Stimulated activated CD8-positive, alpha-beta memory T cell treated with anti-CD3 and anti-CD28 coated beads, Interleukin-4, amount 100 ng/mL, for 1 hour (primary cell): ENCODE measurements around the gene EOGT.

Source experiments
- DNase-seq, 2 donors: peaks; one replicate each; pipeline ENCODE4 v3.0.0-alpha.2; 2020; ENCODE audit warnings: low read depth in 2 of 2, low spot score in 1 of 2

The EOGT gene

DNA sequence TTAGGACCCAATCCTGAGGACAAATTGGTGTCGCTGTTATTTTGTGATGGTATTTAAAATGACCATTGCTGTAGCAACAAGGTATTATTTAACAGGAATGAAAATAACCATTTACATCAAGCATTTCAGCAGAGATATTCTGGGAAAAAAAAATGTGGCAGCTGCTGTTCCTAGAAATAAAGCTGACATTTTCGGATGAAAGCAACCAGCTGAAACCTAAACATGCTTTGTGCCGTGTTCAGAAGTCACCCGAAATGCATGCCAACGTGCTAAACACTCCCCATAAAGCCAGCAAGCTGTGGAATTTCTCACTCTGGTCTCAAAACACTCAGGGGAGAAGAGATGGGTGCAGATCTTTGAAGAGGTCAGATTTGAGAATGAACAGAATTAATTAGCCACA lies 49.6 kb downstream of the EOGT start:
- no peak for DNase-seq

DNA sequence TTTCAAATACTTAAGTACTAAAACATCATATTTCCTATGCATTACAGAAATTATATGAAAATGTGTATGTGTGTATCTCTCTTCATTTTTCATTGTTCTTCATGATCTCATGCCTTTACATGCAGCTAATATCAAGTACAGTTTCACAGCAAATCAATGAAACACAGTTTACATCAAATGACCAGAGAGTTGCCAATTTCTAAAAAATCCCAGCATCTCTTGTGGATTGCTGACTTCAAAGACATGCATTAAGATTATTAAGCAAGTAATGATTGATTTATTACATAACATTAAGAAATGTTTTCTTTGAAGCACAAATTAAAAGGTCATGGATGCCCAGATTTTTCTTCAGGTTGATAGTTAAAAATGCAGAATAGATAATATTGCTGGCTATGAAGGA lies 50.1 kb downstream of the EOGT start:
- DNase-seq: no peak

DNA sequence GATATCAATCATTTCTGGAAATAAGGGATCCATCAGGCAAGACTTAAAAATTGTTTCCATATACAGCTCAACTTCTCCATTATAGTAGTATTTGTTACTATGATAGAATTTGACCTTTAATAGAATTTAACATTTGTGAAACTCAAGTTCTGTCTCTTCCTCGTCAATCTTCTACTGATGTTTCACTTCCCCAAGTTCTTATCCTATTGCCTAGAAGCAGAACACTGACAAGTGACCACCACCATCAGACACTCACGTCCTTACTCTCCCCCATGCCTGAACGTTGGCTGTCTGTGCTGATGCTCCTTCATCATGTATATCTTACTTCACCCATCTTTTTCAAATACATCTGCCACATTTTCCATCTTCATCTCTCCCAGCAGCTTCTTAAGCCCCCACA lies 54.6 kb downstream of the EOGT start:
- no peak for DNase-seq

DNA sequence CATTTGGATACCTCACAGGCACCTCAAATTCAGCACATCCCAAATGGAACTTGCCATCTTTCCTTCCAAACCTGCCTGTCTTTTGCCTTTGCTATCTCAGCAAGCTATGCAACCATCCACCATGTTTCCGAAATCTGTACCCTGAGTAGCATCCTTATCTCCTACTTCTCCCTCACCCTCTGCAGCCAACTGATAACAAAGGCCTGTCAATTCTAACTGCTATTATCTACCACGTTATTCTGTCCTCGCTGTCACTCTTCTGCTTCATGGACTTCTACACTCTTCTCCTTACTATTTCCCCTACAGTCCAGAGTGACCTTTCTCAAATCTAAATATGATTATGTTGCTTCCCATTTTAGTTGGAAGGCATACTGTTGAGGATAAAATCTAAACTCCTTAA lies 55.6 kb downstream of the EOGT start:
- DNase-seq: no peak

DNA sequence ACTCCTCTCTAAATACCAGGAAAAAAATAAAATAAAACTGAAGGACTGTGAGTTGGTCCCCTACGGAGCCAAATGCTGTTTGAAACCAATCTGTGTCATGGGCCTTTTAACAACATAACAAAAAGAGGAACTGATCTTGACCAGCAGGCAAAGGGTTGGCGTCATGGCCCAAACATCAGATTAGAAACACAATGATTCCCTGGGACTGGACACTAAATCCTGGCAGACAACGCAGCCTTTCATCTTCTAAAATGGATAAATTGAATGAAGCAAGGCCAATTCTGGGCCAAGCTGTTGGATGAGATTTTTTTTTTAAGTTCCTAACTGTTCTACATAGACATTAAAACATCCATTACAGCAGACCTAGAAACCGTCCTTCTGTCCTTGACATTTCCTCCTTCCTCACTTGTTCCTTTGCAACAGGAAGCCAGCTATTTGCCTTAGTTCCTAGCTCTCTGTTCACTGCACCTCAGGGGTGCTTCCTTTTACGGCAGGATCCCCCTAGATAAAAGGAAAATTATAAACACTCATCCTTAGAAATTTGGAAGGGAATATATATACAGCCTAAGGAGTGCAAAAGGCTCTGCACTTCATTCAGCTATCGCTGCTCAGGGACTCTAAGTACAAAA lies 59.6 kb downstream of the EOGT start:
- no peak for DNase-seq

DNA sequence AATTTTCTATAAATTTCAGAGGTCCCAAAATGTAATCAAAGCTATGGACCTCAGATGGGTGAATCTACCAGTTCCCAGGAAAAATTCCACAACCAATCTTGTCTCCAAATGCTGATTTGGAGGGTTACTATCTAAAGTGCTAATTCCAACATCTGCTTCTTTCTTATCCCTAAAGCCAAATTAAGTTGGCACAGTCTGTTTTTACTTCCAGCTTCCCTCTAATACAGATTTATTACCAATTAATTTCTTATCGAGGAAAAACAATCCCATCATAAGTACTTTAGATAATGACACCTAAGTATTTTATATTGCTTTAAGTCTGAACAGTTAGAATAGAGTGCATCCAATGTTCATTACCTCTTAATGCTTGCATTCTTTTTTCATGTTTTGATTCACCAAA lies 68.3 kb downstream of the EOGT start:
- no peak for DNase-seq

DNA sequence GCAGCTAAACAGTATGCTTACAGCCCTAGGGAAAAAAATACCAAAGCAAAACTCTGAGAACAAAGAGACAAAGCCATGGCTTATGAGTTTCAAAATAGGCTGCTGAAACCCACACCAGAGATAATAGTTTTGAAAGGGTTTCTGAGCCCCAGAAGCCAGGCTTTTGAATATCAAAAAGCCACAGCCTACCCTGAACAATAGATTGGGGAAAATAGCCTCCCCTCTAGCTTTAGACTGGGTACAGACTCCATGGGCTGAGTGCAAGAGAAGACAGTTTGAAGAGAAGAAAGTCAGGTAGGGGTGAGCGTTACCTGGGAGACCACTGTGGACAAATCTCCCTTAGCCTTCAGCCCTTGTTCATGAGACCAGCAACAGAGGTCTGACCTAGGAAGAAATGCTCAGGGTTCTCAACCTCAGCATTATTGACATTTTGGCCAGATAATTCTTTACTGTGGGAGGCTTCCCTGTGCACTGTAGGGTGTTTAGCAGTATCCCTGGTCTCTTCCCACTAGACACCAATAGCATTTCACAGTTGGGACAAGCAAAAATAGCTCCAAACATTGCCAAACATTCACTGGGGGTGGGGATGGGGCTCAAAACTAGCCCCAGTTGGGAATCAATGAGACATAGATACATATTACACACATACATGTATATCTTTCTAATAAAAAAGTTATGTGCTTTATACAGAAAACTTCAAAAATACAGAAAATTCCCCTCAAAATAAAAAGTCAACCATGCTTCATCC lies 69.6 kb downstream of the EOGT start:
- no peak for DNase-seq

DNA sequence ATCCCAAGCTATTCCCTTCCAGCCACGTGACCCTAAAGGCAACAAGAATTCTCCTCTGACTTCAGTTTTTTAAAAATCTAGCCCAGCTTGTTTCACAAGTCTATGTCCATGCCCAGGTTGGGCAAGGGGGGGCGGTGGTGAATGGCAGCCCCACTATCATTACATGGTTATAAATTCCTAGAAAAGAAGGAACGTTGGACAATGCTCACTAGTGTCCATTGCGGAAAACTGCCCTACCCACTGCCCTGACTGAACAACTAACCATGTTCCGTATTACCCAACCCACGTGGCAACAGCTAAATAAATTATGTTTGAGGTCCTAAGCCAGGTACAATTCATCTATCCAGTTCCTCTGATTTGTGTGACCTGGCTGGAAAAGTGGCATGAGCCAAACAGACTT lies 72.4 kb downstream of the EOGT start:
- no peak for DNase-seq

DNA sequence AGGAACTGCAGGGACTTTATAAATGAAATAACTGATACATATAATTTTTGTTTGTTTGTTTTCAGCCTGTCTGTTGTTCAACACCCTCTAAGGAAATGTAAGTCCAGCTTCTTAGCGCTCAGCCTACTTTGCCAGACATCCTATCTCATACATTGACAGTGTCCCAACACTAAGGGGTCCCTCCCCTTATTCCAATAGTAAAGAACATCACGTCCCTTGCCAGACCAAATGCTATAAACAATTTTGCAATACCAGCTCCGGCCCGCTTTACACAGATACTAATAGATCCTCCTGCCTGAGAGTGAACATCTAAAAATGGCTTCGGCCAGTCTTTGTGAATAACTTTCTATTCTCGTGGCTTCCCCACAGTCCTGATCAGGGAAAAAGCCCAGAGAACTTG lies 76.6 kb downstream of the EOGT start:
- DNase-seq: no peak

DNA sequence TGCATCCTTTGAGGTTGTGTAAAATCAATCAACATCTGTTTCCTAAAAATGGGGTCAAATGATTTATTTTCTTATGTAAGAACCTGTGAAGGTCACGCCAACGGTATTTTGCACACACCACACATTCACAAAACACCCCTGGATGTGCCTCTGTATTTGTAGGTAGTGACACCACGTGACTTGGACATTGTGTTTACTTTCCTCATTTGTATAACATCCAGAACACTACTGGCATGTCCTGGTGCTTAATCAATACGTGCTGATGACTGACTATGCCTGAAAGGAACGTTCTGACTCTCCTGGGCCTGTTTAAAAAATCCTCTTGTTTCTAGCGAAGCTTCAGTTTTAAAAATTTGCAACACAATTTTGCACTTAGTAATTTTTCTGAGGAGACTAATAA lies 77.7 kb downstream of the EOGT start:
- DNase-seq: no peak

DNA sequence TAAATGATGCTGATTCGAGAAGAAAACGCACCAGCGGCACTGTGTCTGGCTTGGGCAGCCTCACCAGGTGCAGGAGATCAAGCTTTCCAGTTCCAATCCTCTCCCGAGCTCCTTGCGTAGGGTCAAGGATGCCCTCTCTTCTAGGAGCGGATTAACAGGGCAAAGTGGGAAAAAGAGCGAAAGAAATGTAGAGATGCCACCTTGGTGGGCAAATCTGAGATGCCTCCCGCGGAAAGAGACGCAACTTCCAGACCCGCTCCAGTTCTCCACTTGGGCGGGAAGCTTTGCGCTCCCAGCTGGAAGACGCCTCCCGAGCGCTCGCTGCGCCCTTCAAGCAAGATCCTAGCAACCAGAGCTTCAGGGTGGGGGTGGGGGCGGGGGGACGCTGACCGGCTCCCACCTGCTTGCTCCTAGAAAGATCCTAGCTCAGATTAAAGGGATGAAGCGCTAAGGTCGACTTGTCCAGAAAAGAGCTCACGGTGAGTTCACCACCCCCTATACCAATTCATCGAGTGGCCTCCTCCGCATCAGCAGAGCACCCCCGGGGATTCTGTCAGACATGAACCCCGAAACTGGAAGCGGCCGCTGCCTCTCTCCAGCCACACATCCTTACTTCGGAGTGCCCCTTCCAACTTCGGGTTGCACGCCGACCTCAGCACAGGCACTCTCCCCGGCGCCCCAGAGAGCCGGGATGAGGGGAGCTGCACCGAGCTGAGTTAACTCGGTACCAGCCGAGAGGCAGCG lies 81.9 kb downstream of the EOGT start:
- no peak for DNase-seq
